HEK293 (cell line): Measurements from ENCODE around the gene GSAP.
"Not testable (repeated sequence)": the region's sequence is repeated elsewhere in the genome, so short reads cannot be mapped to it uniquely, and the experiment has no call there.

Source experiments
- CTCF ChIA-PET: fragments of 350-600 bp; formaldehyde crosslinking; extraction: SDS; loops from one replicate; lab custom pipeline; 2021; ENCODE audit warnings: antibody characterized with exemption; lab: Yijun Ruan, JAX
- POLR2A ChIA-PET: fragments of 300-600 bp; formaldehyde crosslinking; extraction: SDS; loops from one replicate; lab custom pipeline; 2020; ENCODE audit warnings: antibody characterized with exemption, inconsistent platforms; lab: Yijun Ruan, JAX
- H3K27ac ChIP-seq: fragments of 200-500 bp; sonication (Bioruptor generic); 2 replicates; pipeline ENCODE4 v1.5.1; 2014; ENCODE audit warnings: low read depth, low read length, control low read depth, inconsistent platforms; ENCODE audit errors: extremely low read depth
- H3K36me3 ChIP-seq, 2 experiments: fragments of 200-500 bp in 1 of 2; sonication (Bioruptor generic) in 1 of 2; 1 replicate in 1 of 2; 2 replicates in 1 of 2; pipeline ENCODE4 v1.5.1; 2014 to 2017; ENCODE audit warnings: inconsistent platforms in 2 of 2, low read length in 2 of 2; ENCODE audit not compliant: control insufficient read depth in 2 of 2, insufficient read depth in 1 of 2
- H3K4me1 ChIP-seq: fragments of 200-500 bp; sonication (Bioruptor generic); 2 replicates; pipeline ENCODE4 v1.5.1; 2014; ENCODE audit warnings: mild to moderate bottlenecking, low read length, inconsistent platforms; ENCODE audit not compliant: control insufficient read depth, insufficient read depth
- H3K4me3 ChIP-seq: 2 replicates; pipeline ENCODE4 v1.5.1; 2011; ENCODE audit warnings: low read depth, mild to moderate bottlenecking, control low read depth, low read length, moderate library complexity
- H3K9me3 ChIP-seq: fragments of 200-500 bp; sonication (Bioruptor generic); 2 replicates; pipeline ENCODE4 v1.5.1; 2014; ENCODE audit warnings: low read depth, low read length, inconsistent platforms; ENCODE audit not compliant: control insufficient read depth, insufficient read depth
- CTCF ChIP-seq: fragments of 450-650 bp; formaldehyde crosslinking; IDR thresholded peaks from 2 replicates; pipeline ENCODE4 v1.5.1; 2016; ENCODE audit warnings: missing biosample characterization, missing genetic modification characterization
- KLF10 ChIP-seq: fragments of 450-650 bp; IDR thresholded peaks from 2 replicates; pipeline ENCODE4 v1.5.1; 2018; ENCODE audit warnings: missing biosample characterization, mild to moderate bottlenecking, missing genetic modification characterization
- OVOL3 ChIP-seq: fragments of 450-650 bp; formaldehyde crosslinking; IDR thresholded peaks from 2 replicates; pipeline ENCODE4 v1.5.1; 2016; ENCODE audit warnings: missing biosample characterization, missing genetic modification characterization
- PBX3 ChIP-seq: sonication (generic); formaldehyde crosslinking; IDR thresholded peaks from 2 replicates; pipeline ENCODE4 v1.8.1; 2022; ENCODE audit warnings: mild to moderate bottlenecking, moderate library complexity, missing genetic modification reagents
- SETDB1 ChIP-seq: IDR thresholded peaks from one replicate; pipeline ENCODE4 v1.6.1; 2017; ENCODE audit warnings: mild to moderate bottlenecking, low read length, moderate library complexity, mixed read lengths; ENCODE audit not compliant: insufficient read length
- YY1 ChIP-seq: fragments of 450-650 bp; formaldehyde crosslinking; IDR thresholded peaks from 2 replicates; pipeline ENCODE4 v1.5.1; 2018; ENCODE audit warnings: missing biosample characterization, missing genetic modification characterization
- ZBTB20 ChIP-seq: fragments of 450-650 bp; formaldehyde crosslinking; IDR thresholded peaks from 2 replicates; pipeline ENCODE4 v1.5.1; 2016; ENCODE audit warnings: missing biosample characterization, missing genetic modification characterization
- ZBTB21 ChIP-seq: fragments of 450-650 bp; formaldehyde crosslinking; IDR thresholded peaks from 2 replicates; pipeline ENCODE4 v1.5.1; 2017; ENCODE audit warnings: missing biosample characterization, missing genetic modification characterization
- ZNF140 ChIP-seq: fragments of 450-650 bp; formaldehyde crosslinking; IDR thresholded peaks from 2 replicates; pipeline ENCODE4 v1.5.1; 2016; ENCODE audit warnings: missing biosample characterization, missing genetic modification characterization
- ZNF292 ChIP-seq: fragments of 450-650 bp; formaldehyde crosslinking; IDR thresholded peaks from 2 replicates; pipeline ENCODE4 v1.5.1; 2016; ENCODE audit warnings: low read depth, missing biosample characterization, missing genetic modification characterization, borderline replicate concordance
- ZNF362 ChIP-seq: fragments of 450-650 bp; formaldehyde crosslinking; IDR thresholded peaks from 2 replicates; pipeline ENCODE4 v1.5.1; 2016; ENCODE audit warnings: missing biosample characterization, missing genetic modification characterization
- ZNF426 ChIP-seq: fragments of 450-650 bp; formaldehyde crosslinking; IDR thresholded peaks from 2 replicates; pipeline ENCODE4 v1.5.1; 2017; ENCODE audit warnings: missing biosample characterization, missing genetic modification characterization, mild to moderate bottlenecking, inconsistent platforms, moderate library complexity
- ZNF544 ChIP-seq: fragments of 450-650 bp; formaldehyde crosslinking; IDR thresholded peaks from 2 replicates; pipeline ENCODE4 v1.5.0; 2017; ENCODE audit warnings: missing biosample characterization, missing genetic modification characterization
- ZNF560 ChIP-seq: fragments of 450-650 bp; formaldehyde crosslinking; IDR thresholded peaks from 2 replicates; pipeline ENCODE4 v1.5.1; 2017; ENCODE audit warnings: missing biosample characterization, missing genetic modification characterization, borderline replicate concordance
- ZNF596 ChIP-seq: fragments of 450-650 bp; IDR thresholded peaks from 2 replicates; pipeline ENCODE4 v1.5.0; 2018; ENCODE audit warnings: missing biosample characterization, mild to moderate bottlenecking, missing genetic modification characterization, moderate library complexity
- ZNF610 ChIP-seq: fragments of 450-650 bp; formaldehyde crosslinking; IDR thresholded peaks from 2 replicates; pipeline ENCODE4 v1.5.1; 2016; ENCODE audit warnings: missing biosample characterization, missing genetic modification characterization, borderline replicate concordance
- ZNF664 ChIP-seq: fragments of 450-650 bp; formaldehyde crosslinking; IDR thresholded peaks from 2 replicates; pipeline ENCODE4 v1.5.1; 2016; ENCODE audit warnings: missing biosample characterization, missing genetic modification characterization
- ZNF707 ChIP-seq: fragments of 450-650 bp; formaldehyde crosslinking; IDR thresholded peaks from 2 replicates; pipeline ENCODE4 v1.5.1; 2016; ENCODE audit warnings: missing biosample characterization, missing genetic modification characterization
- ZNF830 ChIP-seq: fragments of 450-650 bp; IDR thresholded peaks from 2 replicates; pipeline ENCODE4 v1.5.0; 2018; ENCODE audit warnings: missing biosample characterization, missing genetic modification characterization, low read depth, mild to moderate bottlenecking, moderate library complexity
- ZNF837 ChIP-seq: fragments of 450-650 bp; formaldehyde crosslinking; IDR thresholded peaks from 2 replicates; pipeline ENCODE4 v1.5.1; 2016; ENCODE audit warnings: missing biosample characterization, missing genetic modification characterization
- ZNF843 ChIP-seq: fragments of 450-650 bp; formaldehyde crosslinking; IDR thresholded peaks from 2 replicates; pipeline ENCODE4 v1.5.1; 2016; ENCODE audit warnings: missing biosample characterization, missing genetic modification characterization
- ZSCAN16 ChIP-seq: fragments of 450-650 bp; formaldehyde crosslinking; IDR thresholded peaks from 2 replicates; pipeline ENCODE4 v1.5.1; 2016; ENCODE audit warnings: missing biosample characterization, missing genetic modification characterization
- ZXDB ChIP-seq: fragments of 450-650 bp; formaldehyde crosslinking; IDR thresholded peaks from 2 replicates; pipeline ENCODE4 v1.5.1; 2016; ENCODE audit warnings: missing biosample characterization, missing genetic modification characterization
- TF ChIP-seq, protein P1 (sequence below): fragments of 450-650 bp; formaldehyde crosslinking; IDR thresholded peaks from 2 replicates; pipeline ENCODE4 v1.5.1; 2016; ENCODE audit warnings: missing biosample characterization, missing genetic modification characterization
- TF ChIP-seq, protein P2 (sequence below): IDR thresholded peaks from 2 replicates; pipeline ENCODE4 v1.6.1; 2011; ENCODE audit warnings: mild to moderate bottlenecking, low read depth, low read length, borderline replicate concordance

The GSAP gene

DNA sequence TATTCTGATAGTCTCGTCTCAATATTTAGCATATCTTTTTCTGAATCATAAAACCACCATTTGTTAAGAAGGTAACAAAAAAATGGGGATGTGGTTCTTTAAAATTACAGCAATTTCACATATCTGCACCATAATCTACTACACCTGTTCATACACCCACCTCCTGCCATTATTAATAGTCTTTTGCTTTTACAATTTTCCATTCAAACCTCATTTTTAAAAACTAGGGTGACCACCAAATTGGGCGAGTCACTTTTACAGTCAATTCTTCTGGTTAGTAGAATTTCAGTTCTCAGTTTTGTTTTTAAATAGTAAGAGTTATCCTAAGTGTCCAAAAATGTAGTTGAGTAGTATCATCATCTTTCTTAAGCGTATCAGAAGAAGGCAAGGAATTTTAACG is 48.4 kb upstream of the GSAP start:
- Histone ChIP-seq H3K27ac (no peak overlapping the region), H3K9me3 (no peaks in the 10 kb centered on the region), H3K36me3 (no peaks in the 10 kb centered on the region)
- POLR2A ChIA-PET = no interaction called here
- CTCF ChIA-PET = no interaction called here
- no peak for TF ChIP-seq ZNF426
- no peak for TF ChIP-seq ZNF830
- TF ChIP-seq ZNF707 (tag by site-specific recombination) = no peak
- TF ChIP-seq ZXDB (tag by site-specific recombination) = no peak
- no peak for TF ChIP-seq OVOL3 (tag by site-specific recombination)
- TF ChIP-seq, protein P1, sequence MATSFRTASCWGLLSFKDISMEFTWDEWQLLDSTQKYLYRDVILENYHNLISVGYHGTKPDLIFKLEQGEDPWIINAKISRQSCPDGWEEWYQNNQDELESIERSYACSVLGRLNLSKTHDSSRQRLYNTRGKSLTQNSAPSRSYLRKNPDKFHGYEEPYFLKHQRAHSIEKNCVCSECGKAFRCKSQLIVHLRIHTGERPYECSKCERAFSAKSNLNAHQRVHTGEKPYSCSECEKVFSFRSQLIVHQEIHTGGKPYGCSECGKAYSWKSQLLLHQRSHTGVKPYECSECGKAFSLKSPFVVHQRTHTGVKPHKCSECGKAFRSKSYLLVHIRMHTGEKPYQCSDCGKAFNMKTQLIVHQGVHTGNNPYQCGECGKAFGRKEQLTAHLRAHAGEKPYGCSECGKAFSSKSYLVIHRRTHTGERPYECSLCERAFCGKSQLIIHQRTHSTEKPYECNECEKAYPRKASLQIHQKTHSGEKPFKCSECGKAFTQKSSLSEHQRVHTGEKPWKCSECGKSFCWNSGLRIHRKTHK (tag by site-specific recombination) = no peak
- no peak for TF ChIP-seq PBX3 (CRISPR knock-in tag)
- TF ChIP-seq KLF10 (tag by site-specific recombination) = no peak
- no peak for TF ChIP-seq ZNF140
- no peak for TF ChIP-seq ZBTB20 (tag by site-specific recombination)
- no peak for TF ChIP-seq SETDB1
- no peak for TF ChIP-seq ZNF664 (tag by site-specific recombination)
- no peak for TF ChIP-seq ZNF843
- TF ChIP-seq, all 188 proteins: peak for 0
- no peaks in the 10 kb centered on the region for H3K4me1 ChIP-seq
- H3K4me3 ChIP-seq = no peak overlapping the region

DNA sequence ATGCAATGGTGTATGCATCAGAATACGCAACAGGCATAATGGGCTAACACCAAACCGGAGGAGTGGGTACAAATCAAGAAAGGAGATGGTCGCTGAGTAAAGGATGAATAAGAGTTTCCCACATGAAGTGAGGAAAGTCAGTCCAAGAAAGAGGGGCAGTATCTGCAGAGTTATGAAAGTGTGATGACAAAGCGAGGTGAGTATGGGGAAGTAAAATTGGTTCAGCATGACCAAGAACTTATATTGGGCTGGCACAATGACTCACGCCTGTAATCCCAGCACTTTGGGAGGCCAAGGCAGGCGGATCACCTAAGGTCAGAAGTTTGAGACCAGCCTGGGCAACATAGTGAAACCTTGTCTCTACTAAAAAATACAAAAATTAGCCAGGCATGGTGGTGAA is 47.5 kb upstream of the GSAP start:
- H3K4me1 ChIP-seq, H3K4me3 ChIP-seq, POLR2A ChIA-PET, H3K9me3 ChIP-seq, H3K36me3 ChIP-seq, H3K27ac ChIP-seq: not testable (repeated sequence)
- CTCF ChIA-PET = interaction anchor here (0.7 kb wide), 1 partner anchor 12 kb away, joined by 3 read pairs; no protein-coding TSS in a partner anchor

DNA sequence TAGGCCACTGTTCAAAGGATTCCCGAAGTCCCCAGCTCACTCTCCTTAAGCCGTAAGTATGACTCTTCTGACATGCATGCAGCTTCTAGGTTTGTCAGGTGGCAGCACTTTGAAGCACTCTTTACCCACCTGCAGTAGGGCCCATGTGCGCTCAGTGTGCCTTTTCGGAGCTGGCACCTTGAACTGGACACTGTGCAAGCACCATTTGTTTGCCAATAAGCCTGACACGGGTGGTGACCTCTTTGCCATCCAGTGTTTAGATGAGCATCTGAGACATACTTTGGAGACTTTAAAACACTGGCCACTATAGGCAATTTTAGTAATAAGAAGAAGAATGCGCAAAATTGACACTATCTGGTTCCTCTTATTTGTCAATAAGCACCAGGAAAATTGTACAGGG is 45.7 kb upstream of the GSAP start:
- CTCF ChIA-PET = no interaction called here
- POLR2A ChIA-PET = no interaction called here
- no peak for TF ChIP-seq YY1
- no peak for TF ChIP-seq ZNF544
- Histone ChIP-seq H3K36me3 (no peaks in the 10 kb centered on the region), H3K9me3 (no peaks in the 10 kb centered on the region), H3K4me3 (no peak overlapping the region), H3K27ac (no peak overlapping the region), H3K4me1 (no peaks in the 10 kb centered on the region)

DNA sequence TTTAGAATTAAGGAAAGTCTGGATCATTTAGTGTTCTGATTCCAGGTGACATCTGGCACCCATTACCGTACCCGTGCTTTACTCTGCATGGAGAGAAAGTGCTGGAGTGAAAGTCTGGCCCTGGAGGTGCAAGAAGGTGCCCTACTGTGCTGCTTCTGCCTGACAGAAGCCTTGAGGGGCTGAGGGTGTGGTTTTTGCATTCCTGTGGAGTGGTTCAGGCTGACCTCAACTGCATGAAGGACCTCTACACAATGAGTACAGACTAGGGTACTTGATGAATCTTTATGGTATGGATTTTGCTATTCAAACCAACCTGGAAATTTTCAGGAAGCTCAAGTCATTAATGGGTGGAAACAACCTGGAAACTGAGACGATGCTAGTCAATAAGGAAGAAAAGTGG is 45.1 kb upstream of the GSAP start:
- no peak overlapping the region for H3K27ac ChIP-seq
- POLR2A ChIA-PET = no interaction called here
- no peak overlapping the region for H3K4me3 ChIP-seq
- CTCF ChIA-PET = no interaction called here
- H3K4me1 ChIP-seq = no peaks in the 10 kb centered on the region
- H3K36me3 ChIP-seq = no peaks in the 10 kb centered on the region
- H3K9me3 ChIP-seq = no peaks in the 10 kb centered on the region
- TF ChIP-seq, protein P2, sequence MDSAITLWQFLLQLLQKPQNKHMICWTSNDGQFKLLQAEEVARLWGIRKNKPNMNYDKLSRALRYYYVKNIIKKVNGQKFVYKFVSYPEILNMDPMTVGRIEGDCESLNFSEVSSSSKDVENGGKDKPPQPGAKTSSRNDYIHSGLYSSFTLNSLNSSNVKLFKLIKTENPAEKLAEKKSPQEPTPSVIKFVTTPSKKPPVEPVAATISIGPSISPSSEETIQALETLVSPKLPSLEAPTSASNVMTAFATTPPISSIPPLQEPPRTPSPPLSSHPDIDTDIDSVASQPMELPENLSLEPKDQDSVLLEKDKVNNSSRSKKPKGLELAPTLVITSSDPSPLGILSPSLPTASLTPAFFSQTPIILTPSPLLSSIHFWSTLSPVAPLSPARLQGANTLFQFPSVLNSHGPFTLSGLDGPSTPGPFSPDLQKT = no peak
- no peak for TF ChIP-seq ZNF362 (tag by site-specific recombination)
- no peak for TF ChIP-seq ZNF837
- TF ChIP-seq ZNF292 (tag by site-specific recombination) = no peak
- no peak for TF ChIP-seq CTCF (tag by site-specific recombination)
- TF ChIP-seq ZNF610 (tag by site-specific recombination) = no peak
- TF ChIP-seq ZBTB21 (tag by site-specific recombination) = no peak
- no peak for TF ChIP-seq ZNF560 (tag by site-specific recombination)
- no peak for TF ChIP-seq ZNF596 (tag by site-specific recombination)
- no peak for TF ChIP-seq ZSCAN16
